Endothelial cell of umbilical vein (primary cell): Measurements from ENCODE around the gene SIM2. TPM values are rescaled to one million over a fixed set of nuclear protein-coding genes. Genes with fewer than 3 reads are reported as not detected.

Source experiments
- BruUV-seq: library from RNA; stranded (reverse); fragments of 400-500 nt; replicated peaks from 2 replicates; lab custom pipeline; 2021; lab: Mats Ljungman, UMichigan
- CTCF ChIA-PET: fragments of 300-600, 350-600 bp; sonication (Branson Sonifier 250); formaldehyde crosslinking; loops from one replicate; lab custom pipeline; 2021; ENCODE audit warnings: antibody characterized with exemption, inconsistent platforms; lab: Charles Lee
- POLR2A ChIA-PET: fragments of 300-600, 350-600 bp; sonication (Branson Sonifier 250); formaldehyde crosslinking; loops from one replicate; lab custom pipeline; 2021; ENCODE audit warnings: antibody characterized with exemption, inconsistent platforms; lab: Charles Lee
- DNase-seq: peaks from one replicate; pipeline ENCODE4 v3.0.0-alpha.2; 2011; ENCODE audit warnings: low read depth, low spot score
- FAIRE-seq: peaks from 2 replicates; lab custom pipeline; 2011; peaks lifted over from hg19 to GRCh38; lab: Jason Lieb, UNC
- H2AFZ ChIP-seq: 2 replicates; pipeline ENCODE4 v1.6.0; 2012; ENCODE audit warnings: low read depth, low read length, control low read depth, inconsistent platforms
- H3K27ac ChIP-seq: 2 replicates; pipeline ENCODE4 v1.5.1; 2011; ENCODE audit warnings: low read depth, mild to moderate bottlenecking, control low read depth, low read length, moderate library complexity; ENCODE audit not compliant: insufficient read depth
- H3K27me3 ChIP-seq, 2 experiments: 2 replicates each; pipeline versions ENCODE4 v1.6.0 to v1.6.1; 2011; ENCODE audit warnings: low read length in 2 of 2, mixed read lengths in 1 of 2; ENCODE audit not compliant: control insufficient read depth in 2 of 2, insufficient read depth in 2 of 2
- H3K36me3 ChIP-seq, 2 experiments: 2 replicates in 1 of 2; 3 replicates in 1 of 2; pipeline ENCODE4 v1.5.1; 2011; ENCODE audit warnings: low read length in 2 of 2, mild to moderate bottlenecking in 1 of 2, moderate library complexity in 1 of 2; ENCODE audit not compliant: control insufficient read depth in 2 of 2, insufficient read depth in 2 of 2; ENCODE audit errors: extremely low read depth in 1 of 2
- H3K4me1 ChIP-seq: 3 replicates; pipeline ENCODE4 v1.5.1; 2011; ENCODE audit warnings: mild to moderate bottlenecking, low read length; ENCODE audit not compliant: control insufficient read depth, insufficient read depth; ENCODE audit errors: extremely low read depth
- H3K4me2 ChIP-seq: 2 replicates; pipeline ENCODE4 v1.6.1; 2011; ENCODE audit warnings: low read length, control low read depth, mixed read lengths; ENCODE audit not compliant: insufficient read depth
- H3K4me3 ChIP-seq, 3 experiments: fragments of 200-600 bp in 1 of 3; sonication (generic), shearing (Covaris generic) in 1 of 3; replicated peaks in 1 of 3; 2 replicates each; pipeline ENCODE4 v1.5.1; 2011 to 2016; ENCODE audit warnings: control low read depth in 3 of 3, low read length in 3 of 3, mild to moderate bottlenecking in 2 of 3, inconsistent platforms in 1 of 3, low read depth in 1 of 3, moderate library complexity in 1 of 3; ENCODE audit not compliant: insufficient read depth in 1 of 3
- H3K79me2 ChIP-seq: 2 replicates; pipeline ENCODE4 v1.6.0; 2012; ENCODE audit warnings: low read length, inconsistent platforms; ENCODE audit not compliant: control insufficient read depth, insufficient read depth
- H3K9ac ChIP-seq: replicated peaks from 2 replicates; pipeline ENCODE3; 2011; ENCODE audit warnings: low read length, control low read depth; ENCODE audit not compliant: insufficient read depth; ENCODE audit errors: extremely low read depth
- H3K9me1 ChIP-seq: replicated peaks from 3 replicates; pipeline ENCODE4 v1.6.0; 2011; ENCODE audit warnings: mild to moderate bottlenecking, low read length; ENCODE audit not compliant: control insufficient read depth, insufficient read depth; ENCODE audit errors: extremely low read depth
- H3K9me3 ChIP-seq: replicated peaks from 2 replicates; pipeline ENCODE4 v1.5.1; 2012; ENCODE audit warnings: low read length, inconsistent platforms; ENCODE audit not compliant: control insufficient read depth, insufficient read depth
- H4K20me1 ChIP-seq: replicated peaks from 2 replicates; pipeline ENCODE3; 2011; ENCODE audit warnings: mild to moderate bottlenecking, low read length; ENCODE audit not compliant: control insufficient read depth, insufficient read depth; ENCODE audit errors: extremely low read depth
- EZH2 ChIP-seq: IDR thresholded peaks from 2 replicates; pipeline ENCODE4 v1.6.1; 2012; ENCODE audit warnings: borderline replicate concordance, low read depth, mild to moderate bottlenecking, moderate library complexity, low read length, inconsistent platforms; ENCODE audit not compliant: severe bottlenecking
- FOS ChIP-seq: IDR thresholded peaks from 2 replicates; pipeline ENCODE4 v1.6.1; 2011; ENCODE audit warnings: mild to moderate bottlenecking, low read length, moderate library complexity, borderline replicate concordance; ENCODE audit not compliant: insufficient read depth
- GATA2 ChIP-seq: IDR thresholded peaks from 2 replicates; pipeline ENCODE4 v1.7.0; 2011; ENCODE audit warnings: low read depth, mild to moderate bottlenecking, moderate library complexity, mixed read lengths, low read length; ENCODE audit not compliant: insufficient read length, insufficient read depth
- JUN ChIP-seq: IDR thresholded peaks from 2 replicates; pipeline ENCODE4 v1.6.1; 2011; ENCODE audit warnings: borderline replicate concordance, low read depth; ENCODE audit not compliant: insufficient read length, insufficient read depth
- MYC ChIP-seq: IDR thresholded peaks from one replicate; pipeline ENCODE4 v1.6.1; 2011; ENCODE audit warnings: mild to moderate bottlenecking, low read depth, low read length
- POLR2A ChIP-seq: IDR thresholded peaks from 2 replicates; pipeline ENCODE4 v1.6.1; 2012; ENCODE audit warnings: low read depth, mild to moderate bottlenecking, control low read depth, low read length
- POLR2AphosphoS5 ChIP-seq: IDR thresholded peaks from 2 replicates; pipeline ENCODE4 v1.6.1; 2012; ENCODE audit warnings: low read depth, mild to moderate bottlenecking, control low read depth, low read length, moderate library complexity; ENCODE audit not compliant: insufficient read depth
- dilution Hi-C: fragments of 300-500 bp; cut with MboI; formaldehyde crosslinking; loops from one replicate; pipeline ENCODE4 v1.15.0; 2019; ENCODE audit warnings: low sequenced_read_pairs; ENCODE audit not compliant: extremely low pct_ligation_motif_present
- intact Hi-C: fragments of 100-400 bp; cut with micrococcal nuclease; formaldehyde crosslinking; loops from one replicate; pipeline ENCODE4 v1.10.0; 2022
- polyA plus RNA-seq, 4 experiments: library from polyadenylated mRNA; depleted of rRNA in 3 of 4; stranded (reverse) in 3 of 4; unstranded in 1 of 4; fragments of >200 nt; gene quantifications; 2 replicates each; pipeline versions ENCODE4 v1.2.1 to v1.2.3, GENCODE V29; 2011 to 2012; ENCODE audit warnings: missing spikeins in 1 of 4
- total RNA-seq: library from RNA; stranded (reverse); gene quantifications from 2 replicates; pipeline ENCODE4 v1.2.3, GENCODE V29; 2021
- TF ChIP-seq, protein P1 (sequence below): IDR thresholded peaks from 2 replicates; pipeline ENCODE4 v1.6.1; 2011; ENCODE audit not compliant: insufficient read depth, insufficient read length
- TF ChIP-seq, protein P2 (sequence below), 2 donors: IDR thresholded peaks; 1 replicate in 1 of 2; 2 replicates in 1 of 2; pipeline ENCODE4 v1.5.1; 2011; ENCODE audit warnings: low read length in 2 of 2, mild to moderate bottlenecking in 2 of 2, moderate library complexity in 2 of 2, control low read depth in 1 of 2, inconsistent platforms in 1 of 2, low read depth in 1 of 2; ENCODE audit not compliant: insufficient read depth in 1 of 2; ENCODE audit errors: extremely low read depth in 1 of 2

The SIM2 gene
- total and polyA plus RNA-seq, 2 donors (not counting 3 experiments of a cell fraction or from before 2014, with no cell fraction given): not detected

- TF ChIP-seq, protein P1, sequence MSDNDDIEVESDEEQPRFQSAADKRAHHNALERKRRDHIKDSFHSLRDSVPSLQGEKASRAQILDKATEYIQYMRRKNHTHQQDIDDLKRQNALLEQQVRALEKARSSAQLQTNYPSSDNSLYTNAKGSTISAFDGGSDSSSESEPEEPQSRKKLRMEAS: no peak
- TF ChIP-seq, protein P2, sequence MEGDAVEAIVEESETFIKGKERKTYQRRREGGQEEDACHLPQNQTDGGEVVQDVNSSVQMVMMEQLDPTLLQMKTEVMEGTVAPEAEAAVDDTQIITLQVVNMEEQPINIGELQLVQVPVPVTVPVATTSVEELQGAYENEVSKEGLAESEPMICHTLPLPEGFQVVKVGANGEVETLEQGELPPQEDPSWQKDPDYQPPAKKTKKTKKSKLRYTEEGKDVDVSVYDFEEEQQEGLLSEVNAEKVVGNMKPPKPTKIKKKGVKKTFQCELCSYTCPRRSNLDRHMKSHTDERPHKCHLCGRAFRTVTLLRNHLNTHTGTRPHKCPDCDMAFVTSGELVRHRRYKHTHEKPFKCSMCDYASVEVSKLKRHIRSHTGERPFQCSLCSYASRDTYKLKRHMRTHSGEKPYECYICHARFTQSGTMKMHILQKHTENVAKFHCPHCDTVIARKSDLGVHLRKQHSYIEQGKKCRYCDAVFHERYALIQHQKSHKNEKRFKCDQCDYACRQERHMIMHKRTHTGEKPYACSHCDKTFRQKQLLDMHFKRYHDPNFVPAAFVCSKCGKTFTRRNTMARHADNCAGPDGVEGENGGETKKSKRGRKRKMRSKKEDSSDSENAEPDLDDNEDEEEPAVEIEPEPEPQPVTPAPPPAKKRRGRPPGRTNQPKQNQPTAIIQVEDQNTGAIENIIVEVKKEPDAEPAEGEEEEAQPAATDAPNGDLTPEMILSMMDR (IDR thresholded peaks at IDR 0.05; ENCODE audit: extremely low read depth in 1 of 2, insufficient read depth in 1 of 2, low read depth in 1 of 2, low read length in 2 of 2): no peak
- TF ChIP-seq JUN (no peak), EZH2 (no peak), GATA2 (no peak), POLR2AphosphoS5 (no peak), MYC (no peak), POLR2A (no peak), FOS (no peak)
- Histone ChIP-seq H2AFZ (no peak overlapping the region), H3K36me3 (no peaks in the 10 kb centered on the region), H3K9ac (no peak overlapping the region), H4K20me1 (no peaks in the 10 kb centered on the region), H3K4me3 (no peak overlapping the region), H3K9me3 (no peaks in the 10 kb centered on the region), H3K27ac (no peak overlapping the region), H3K79me2 (no peaks in the 10 kb centered on the region), H3K9me1 (no peaks in the 10 kb centered on the region), H3K27me3 (peaks cover 9 to 12% of the 10 kb centered on the region in 2 experiments), H3K4me2 (no peak overlapping the region), H3K4me1 (no peaks in the 10 kb centered on the region)
- ChIA-PET POLR2A (no interaction called here), CTCF (interaction anchor here (2.0 to 2.9 kb wide), 3 partner anchors 8 to 24 kb away, joined by 8 to 20 read pairs (median 13); no protein-coding TSS in a partner anchor)
- DNase-seq (no peak), FAIRE-seq (no peak)
- intact Hi-C loops: no loop called here
- dilution Hi-C loops: no loop called here
- no TSS peak for BruUV-seq
Measured at GRCh38 chr21:36654324-36654723, 44.6 kb upstream of the SIM2 start.
